Activated naive CD8-positive, alpha-beta T cell treated with anti-CD3 and anti-CD28 coated beads, Interleukin-2, amount 50 U/mL, for 24 hours (primary cell): ENCODE results near the gene COX5A.
"Not testable (repeated sequence)": the region's sequence is repeated elsewhere in the genome, so short reads cannot be mapped to it uniquely, and the experiment has no call there.

Source experiments
- ATAC-seq: fragments of 150-1000 bp; cut with Tn5 transposase; one replicate; pipeline ENCODE4 v1.10.0; 2021
- DNase-seq: peaks from one replicate; pipeline ENCODE4 v3.0.0; 2021
- H3K27ac Mint-ChIP-seq: one replicate; pipeline ENCODE4 v1.8.0; 2021; ENCODE audit warnings: mild to moderate bottlenecking, mixed read lengths
- H3K27me3 Mint-ChIP-seq: one replicate; pipeline ENCODE4 v1.8.0; 2021; ENCODE audit warnings: mixed read lengths
- H3K36me3 Mint-ChIP-seq: one replicate; pipeline ENCODE4 v1.8.0; 2021; ENCODE audit warnings: low read depth, mixed read lengths
- H3K4me1 Mint-ChIP-seq: one replicate; pipeline ENCODE4 v1.8.0; 2021; ENCODE audit warnings: mixed read lengths
- H3K4me3 Mint-ChIP-seq: one replicate; pipeline ENCODE4 v1.8.0; 2021; ENCODE audit warnings: mild to moderate bottlenecking, moderate library complexity, mixed read lengths
- H3K9me3 Mint-ChIP-seq: one replicate; pipeline ENCODE4 v1.8.0; 2021; ENCODE audit warnings: mixed read lengths

COX5A gene

GRCh38 chr15:74928771-74929198 is 9.1 kb downstream of the COX5A start:
- Mint-ChIP-seq H3K27me3 (no peaks in the 10 kb centered on the region), H3K4me1 (peaks cover 8% of the 10 kb centered on the region), H3K4me3 (no peak overlapping the region), H3K9me3 (no peaks in the 10 kb centered on the region), H3K36me3 (peaks cover 40% of the 10 kb centered on the region), H3K27ac (no peak overlapping the region)
- DNase-seq, result no peak
- ATAC-seq, result no peak

GRCh38 chr15:74924525-74924924 is 13.3 kb downstream of the COX5A start:
- ATAC-seq (no peak), DNase-seq (no peak)
- H3K9me3 Mint-ChIP-seq, result no peaks in the 10 kb centered on the region
- H3K4me1 Mint-ChIP-seq, result peaks cover 6% of the 10 kb centered on the region
- H3K4me3 Mint-ChIP-seq, result no peak overlapping the region
- H3K27me3 Mint-ChIP-seq, result no peaks in the 10 kb centered on the region
- peaks cover 55% of the 10 kb centered on the region for H3K36me3 Mint-ChIP-seq
- no peak overlapping the region for H3K27ac Mint-ChIP-seq

DNA sequence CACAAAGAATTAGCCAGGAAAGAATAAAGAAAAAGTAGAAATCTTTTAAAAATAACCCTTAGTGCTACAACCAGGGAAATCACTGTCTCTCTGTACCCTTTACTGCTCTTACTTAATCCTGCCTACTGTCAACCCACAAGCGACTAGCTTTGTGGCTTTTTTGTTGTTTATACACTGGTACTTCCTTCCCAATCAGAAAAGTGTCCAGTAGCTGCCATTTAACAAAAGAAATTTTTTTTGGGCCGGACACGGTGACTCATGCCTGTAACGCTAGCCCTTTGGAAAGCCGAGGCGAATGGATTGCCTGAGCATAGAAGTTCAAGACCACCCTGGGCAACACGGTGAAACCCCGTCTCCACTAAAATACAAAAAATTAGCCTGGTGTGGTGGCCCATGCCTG is 17.4 kb downstream of the COX5A start:
- H3K9me3 Mint-ChIP-seq, result no peaks in the 10 kb centered on the region
- no peak for DNase-seq
- no peak overlapping the region for H3K4me3 Mint-ChIP-seq
- H3K27me3 Mint-ChIP-seq, result no peaks in the 10 kb centered on the region
- peaks cover 6% of the 10 kb centered on the region for H3K4me1 Mint-ChIP-seq
- no peak overlapping the region for H3K27ac Mint-ChIP-seq
- no peak for ATAC-seq
- H3K36me3 Mint-ChIP-seq, result peaks cover 52% of the 10 kb centered on the region

DNA sequence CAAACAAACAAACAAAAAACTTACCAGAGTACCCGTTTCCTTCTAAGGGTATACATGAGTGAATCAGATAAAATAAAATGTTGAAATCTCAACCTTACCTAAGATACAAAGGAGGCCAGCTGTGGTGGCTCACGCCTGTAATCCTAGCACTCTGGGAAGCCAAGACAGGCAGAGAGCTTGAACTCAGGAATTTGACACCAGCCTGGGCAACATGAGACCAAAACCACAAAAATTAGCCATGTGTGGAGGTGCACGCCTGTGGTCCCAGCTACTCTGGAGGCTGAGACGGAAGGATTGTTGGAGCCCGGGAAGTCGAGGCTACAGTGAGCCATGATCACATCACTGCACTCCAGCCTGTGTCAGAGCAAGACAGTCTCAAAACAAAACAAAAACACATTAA is 20.2 kb downstream of the COX5A start:
- DNase-seq (no peak), ATAC-seq (no peak)
- H3K27ac Mint-ChIP-seq, result no peak overlapping the region
- no peaks in the 10 kb centered on the region for H3K9me3 Mint-ChIP-seq
- H3K4me3 Mint-ChIP-seq, result no peak overlapping the region
- no peaks in the 10 kb centered on the region for H3K4me1 Mint-ChIP-seq
- H3K27me3 Mint-ChIP-seq, result no peaks in the 10 kb centered on the region
- peaks cover 60% of the 10 kb centered on the region for H3K36me3 Mint-ChIP-seq

DNA sequence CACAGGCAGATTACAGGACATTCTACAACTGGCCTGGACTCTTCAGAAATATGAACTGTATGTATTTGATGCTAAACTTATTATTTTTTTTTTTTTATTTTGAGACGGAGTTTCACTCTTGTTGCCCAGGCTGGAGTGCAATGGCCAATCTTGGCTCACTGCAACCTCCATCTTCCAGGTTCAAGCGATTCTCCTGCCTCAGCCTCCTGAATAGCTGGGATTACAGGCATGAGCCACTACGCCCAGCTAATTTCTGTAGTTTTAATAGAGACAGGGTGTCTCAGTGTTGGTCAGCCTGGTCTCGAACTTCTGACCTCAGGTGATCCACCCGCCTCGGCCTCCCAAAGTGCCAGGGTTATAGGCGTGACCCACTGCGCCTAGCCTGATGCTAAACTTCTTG is 24.1 kb downstream of the COX5A start:
- not testable (repeated sequence) for H3K4me3 Mint-ChIP-seq, ATAC-seq, DNase-seq, H3K27me3 Mint-ChIP-seq, H3K4me1 Mint-ChIP-seq, H3K9me3 Mint-ChIP-seq, H3K27ac Mint-ChIP-seq
- peaks cover 38% of the 10 kb centered on the region for H3K36me3 Mint-ChIP-seq

DNA sequence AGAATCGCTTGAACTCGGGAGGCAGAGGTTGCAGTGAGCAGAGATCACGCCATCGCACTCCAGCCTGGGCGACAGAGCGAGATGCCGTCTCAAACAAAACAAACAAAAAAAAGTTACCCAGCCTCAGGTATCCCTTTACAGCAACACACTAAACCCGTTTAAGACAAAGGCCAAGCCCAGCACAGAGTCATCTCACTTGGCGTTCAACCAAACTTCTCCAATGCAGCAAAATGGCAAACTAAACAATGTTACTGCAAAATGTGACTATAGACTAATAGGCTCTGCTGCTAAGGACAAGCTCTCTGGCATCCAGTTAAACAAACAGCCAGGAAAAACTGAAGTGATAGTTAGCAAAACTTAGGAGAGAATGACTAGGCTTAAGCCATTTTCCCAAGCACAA is 24.8 kb downstream of the COX5A start:
- DNase-seq, result no peak
- Mint-ChIP-seq H3K27ac (no peak overlapping the region), H3K27me3 (no peaks in the 10 kb centered on the region), H3K9me3 (no peaks in the 10 kb centered on the region), H3K4me1 (no peaks in the 10 kb centered on the region), H3K4me3 (no peak overlapping the region), H3K36me3 (peaks cover 36% of the 10 kb centered on the region)
- no peak for ATAC-seq

GRCh38 chr15:74908635-74909034 is 29.2 kb downstream of the COX5A start:
- H3K4me1 Mint-ChIP-seq, result peaks cover 26% of the 10 kb centered on the region
- no peak overlapping the region for H3K4me3 Mint-ChIP-seq
- DNase-seq, result no peak
- no peaks in the 10 kb centered on the region for H3K9me3 Mint-ChIP-seq
- no peaks in the 10 kb centered on the region for H3K27me3 Mint-ChIP-seq
- no peak for ATAC-seq
- peaks cover 28% of the 10 kb centered on the region for H3K36me3 Mint-ChIP-seq
- H3K27ac Mint-ChIP-seq, result no peak overlapping the region

GRCh38 chr15:74907163-74907870 is 30.6 kb downstream of the COX5A start:
- Mint-ChIP-seq H3K27ac (peak overlapping the region; percentile 94), H3K4me3 (peak overlapping the region; percentile 94), H3K4me1 (peaks cover 31% of the 10 kb centered on the region), H3K9me3 (no peaks in the 10 kb centered on the region), H3K27me3 (no peaks in the 10 kb centered on the region), H3K36me3 (peaks cover 27% of the 10 kb centered on the region)
- ATAC-seq (peak; percentile 50), DNase-seq (no peak)

GRCh38 chr15:74906450-74907162 is 31.3 kb downstream of the COX5A start, which contains the start of gene FAM219B:
Gene FAM219B (minus strand): TSS chr15:74906851. CDS start chr15:74906800, 51 bp downstream.
- Mint-ChIP-seq H3K4me3 (peak within 1 kb of the TSS; percentile 94), H3K27ac (peak within 1 kb of the TSS; percentile 94), H3K36me3 (peaks cover 31% of the 10 kb centered on the region), H3K4me1 (peaks cover 38% of the 10 kb centered on the region), H3K27me3 (no peaks in the 10 kb centered on the region), H3K9me3 (no peaks in the 10 kb centered on the region)
- ATAC-seq (peak; percentile 81), DNase-seq (peak; percentile 86)

- Mint-ChIP-seq H3K9me3 (no peaks in the 10 kb centered on the region), H3K27me3 (no peaks in the 10 kb centered on the region), H3K4me1 (peaks cover 39% of the 10 kb centered on the region), H3K36me3 (peaks cover 31% of the 10 kb centered on the region), H3K4me3 (peak overlapping the region; percentile 94), H3K27ac (peak overlapping the region; percentile 68)
- DNase-seq, result peak; percentile 41
- peak; percentile 35 for ATAC-seq
Observed at GRCh38 chr15:74906067-74906449, 31.8 kb downstream of the COX5A start.

GRCh38 chr15:74904190-74904805 is 33.6 kb downstream of the COX5A start:
- ATAC-seq (no peak), DNase-seq (no peak)
- Mint-ChIP-seq H3K27me3 (no peaks in the 10 kb centered on the region), H3K27ac (no peak overlapping the region), H3K9me3 (no peaks in the 10 kb centered on the region), H3K4me1 (peaks cover 41% of the 10 kb centered on the region), H3K36me3 (peaks cover 40% of the 10 kb centered on the region), H3K4me3 (peak overlapping the region; percentile 5)

- H3K27ac Mint-ChIP-seq, result no peak overlapping the region
- H3K36me3 Mint-ChIP-seq, result peaks cover 37% of the 10 kb centered on the region
Observed at GRCh38 chr15:74903676-74904075, 34.2 kb downstream of the COX5A start.

DNA sequence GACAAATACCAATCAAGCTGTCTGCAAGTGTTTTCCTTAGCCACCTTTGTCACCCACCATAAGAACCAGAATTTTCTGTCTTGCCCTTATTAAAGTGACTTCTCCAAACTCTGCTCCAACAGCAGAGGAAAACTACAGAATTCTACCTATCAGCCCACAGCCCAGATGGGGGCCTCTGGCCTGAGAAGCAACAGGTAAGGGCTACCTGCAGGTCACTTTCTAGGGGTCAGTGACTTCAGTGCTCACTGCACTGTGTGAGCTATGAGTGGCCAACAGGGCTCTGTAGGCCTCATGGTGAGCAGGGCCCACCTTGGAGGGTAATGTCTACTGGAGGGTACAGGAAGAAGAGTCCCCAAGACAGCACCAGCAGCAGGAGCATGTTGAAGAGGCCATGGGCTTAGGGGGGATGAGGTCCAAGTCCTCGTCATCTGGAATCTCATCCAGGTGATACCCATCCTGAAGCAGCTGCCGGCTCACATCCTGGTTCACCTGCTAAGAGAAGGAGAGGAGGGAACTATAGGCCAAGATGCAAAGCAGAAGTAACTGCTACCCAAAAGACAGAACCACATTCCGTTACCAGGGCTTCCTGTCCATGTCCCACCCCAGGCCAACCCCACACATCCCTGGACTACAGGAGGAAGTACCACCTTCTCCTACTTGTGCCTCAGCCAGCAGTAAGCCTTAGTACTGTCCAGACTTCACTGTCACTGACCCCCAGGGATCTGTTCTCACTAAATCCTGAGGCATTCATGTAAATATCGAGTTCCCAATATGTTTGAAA is 35.4 kb downstream of the COX5A start:
- H3K4me3 Mint-ChIP-seq, result no peak overlapping the region
- H3K36me3 Mint-ChIP-seq, result peaks cover 34% of the 10 kb centered on the region
- H3K27ac Mint-ChIP-seq, result no peak overlapping the region
- H3K4me1 Mint-ChIP-seq, result peaks cover 37% of the 10 kb centered on the region
- no peak for ATAC-seq
- H3K27me3 Mint-ChIP-seq, result no peaks in the 10 kb centered on the region
- no peak for DNase-seq
- H3K9me3 Mint-ChIP-seq, result no peaks in the 10 kb centered on the region

More at GRCh38 chr15:74903676-74904075, 34.2 kb downstream of the COX5A start:
- Mint-ChIP-seq H3K27me3 (no peaks in the 10 kb centered on the region), H3K4me1 (peaks cover 41% of the 10 kb centered on the region), H3K9me3 (no peaks in the 10 kb centered on the region), H3K4me3 (no peak overlapping the region)
- no peak for DNase-seq
- ATAC-seq, result no peak

GRCh38 chr15:74901612-74902063 is 36.2 kb downstream of the COX5A start:
- no peak overlapping the region for H3K4me3 Mint-ChIP-seq
- peak; percentile 21 for ATAC-seq
- peaks cover 29% of the 10 kb centered on the region for H3K4me1 Mint-ChIP-seq
- no peak overlapping the region for H3K27ac Mint-ChIP-seq
- no peaks in the 10 kb centered on the region for H3K9me3 Mint-ChIP-seq
- DNase-seq, result peak; percentile 65
- H3K27me3 Mint-ChIP-seq, result no peaks in the 10 kb centered on the region
- peaks cover 33% of the 10 kb centered on the region for H3K36me3 Mint-ChIP-seq
